ENCODE measurements around the gene PGC.

Gene PGC

DNA sequence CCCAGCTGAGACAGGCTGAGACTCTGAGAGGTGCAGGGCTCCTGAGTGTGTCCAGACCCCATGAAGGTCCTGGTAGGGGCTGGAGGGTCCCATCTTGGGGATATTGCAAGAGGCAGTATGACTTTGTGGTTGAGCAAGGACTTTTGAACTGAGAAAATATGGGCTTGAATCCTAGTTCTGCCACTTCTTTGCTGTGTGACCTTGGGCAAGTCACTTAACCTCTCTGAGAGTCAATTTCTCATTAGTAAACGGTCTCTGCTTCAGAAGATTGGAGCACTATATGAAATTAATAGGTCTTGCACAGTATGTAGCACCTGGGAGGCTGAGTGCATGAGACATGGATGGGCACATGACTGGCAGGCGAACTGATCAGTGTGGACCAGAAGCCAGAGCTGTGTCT is 54.5 kb downstream of the PGC start:
- FAIRE-seq = no peak
- no peak for DNase-seq (ENCODE audit: insufficient read length, low spot score)
- TF ChIP-seq, protein P1, sequence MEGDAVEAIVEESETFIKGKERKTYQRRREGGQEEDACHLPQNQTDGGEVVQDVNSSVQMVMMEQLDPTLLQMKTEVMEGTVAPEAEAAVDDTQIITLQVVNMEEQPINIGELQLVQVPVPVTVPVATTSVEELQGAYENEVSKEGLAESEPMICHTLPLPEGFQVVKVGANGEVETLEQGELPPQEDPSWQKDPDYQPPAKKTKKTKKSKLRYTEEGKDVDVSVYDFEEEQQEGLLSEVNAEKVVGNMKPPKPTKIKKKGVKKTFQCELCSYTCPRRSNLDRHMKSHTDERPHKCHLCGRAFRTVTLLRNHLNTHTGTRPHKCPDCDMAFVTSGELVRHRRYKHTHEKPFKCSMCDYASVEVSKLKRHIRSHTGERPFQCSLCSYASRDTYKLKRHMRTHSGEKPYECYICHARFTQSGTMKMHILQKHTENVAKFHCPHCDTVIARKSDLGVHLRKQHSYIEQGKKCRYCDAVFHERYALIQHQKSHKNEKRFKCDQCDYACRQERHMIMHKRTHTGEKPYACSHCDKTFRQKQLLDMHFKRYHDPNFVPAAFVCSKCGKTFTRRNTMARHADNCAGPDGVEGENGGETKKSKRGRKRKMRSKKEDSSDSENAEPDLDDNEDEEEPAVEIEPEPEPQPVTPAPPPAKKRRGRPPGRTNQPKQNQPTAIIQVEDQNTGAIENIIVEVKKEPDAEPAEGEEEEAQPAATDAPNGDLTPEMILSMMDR (IDR thresholded peaks at IDR 0.05; ENCODE audit: insufficient read depth, missing control alignments) = no peak

DNA sequence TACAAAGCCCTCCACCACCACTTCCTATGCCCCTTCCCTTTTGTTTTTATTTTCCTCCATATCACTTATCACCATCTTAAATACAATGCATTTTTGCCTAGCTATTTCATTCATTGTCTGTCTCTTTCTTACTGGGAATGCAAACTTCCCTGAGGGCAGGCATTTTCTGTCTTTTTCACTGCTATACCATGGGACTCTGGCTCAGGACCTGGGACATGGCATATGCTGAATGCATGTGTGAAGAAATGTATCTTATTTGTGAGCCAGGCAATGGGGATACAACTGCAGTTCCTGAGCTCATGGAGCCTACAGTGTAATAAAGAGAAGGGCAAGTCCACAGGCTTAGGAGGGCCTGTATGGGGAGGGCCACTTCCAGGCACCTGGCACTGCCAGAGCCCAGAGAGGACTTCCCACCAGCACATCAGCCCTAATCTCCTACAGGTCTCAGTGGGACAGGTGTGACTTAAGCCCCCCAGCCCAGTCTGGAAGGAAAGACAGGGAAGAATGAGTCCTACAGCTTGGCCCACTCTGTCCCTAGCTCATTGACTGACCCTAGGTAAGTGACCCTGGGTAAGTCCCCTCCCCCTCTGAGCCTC is 55.0 kb downstream of the PGC start:
- FAIRE-seq (no peak), DNase-seq (ENCODE audit: insufficient read length, low spot score) (no peak)

GRCh38 chr6:41691426-41692079 is 55.6 kb downstream of the PGC start:
- DNase-seq (ENCODE audit: insufficient read length, low spot score) = no peak
- FAIRE-seq = no peak
- TF ChIP-seq, protein P1 (IDR thresholded peaks at IDR 0.05; ENCODE audit: insufficient read depth, missing control alignments) = no peak

More for the DNA sequence above, 55.0 kb downstream of the PGC start:
- TF ChIP-seq, protein P1 (IDR thresholded peaks at IDR 0.05; ENCODE audit: insufficient read depth, missing control alignments) = no peak

- FAIRE-seq (no peak), DNase-seq (ENCODE audit: insufficient read length, low spot score) (no peak)
- TF ChIP-seq, protein P1 (IDR thresholded peaks at IDR 0.05; ENCODE audit: insufficient read depth, missing control alignments) = no peak
Observed at GRCh38 chr6:41690541-41691330, 56.5 kb downstream of the PGC start.

- DNase-seq (ENCODE audit: insufficient read length, low spot score) (no peak), FAIRE-seq (no peak)
- TF ChIP-seq, protein P1 (IDR thresholded peaks at IDR 0.05; ENCODE audit: insufficient read depth, missing control alignments) = no peak
Observed at GRCh38 chr6:41689171-41690008, 57.8 kb downstream of the PGC start.

DNA sequence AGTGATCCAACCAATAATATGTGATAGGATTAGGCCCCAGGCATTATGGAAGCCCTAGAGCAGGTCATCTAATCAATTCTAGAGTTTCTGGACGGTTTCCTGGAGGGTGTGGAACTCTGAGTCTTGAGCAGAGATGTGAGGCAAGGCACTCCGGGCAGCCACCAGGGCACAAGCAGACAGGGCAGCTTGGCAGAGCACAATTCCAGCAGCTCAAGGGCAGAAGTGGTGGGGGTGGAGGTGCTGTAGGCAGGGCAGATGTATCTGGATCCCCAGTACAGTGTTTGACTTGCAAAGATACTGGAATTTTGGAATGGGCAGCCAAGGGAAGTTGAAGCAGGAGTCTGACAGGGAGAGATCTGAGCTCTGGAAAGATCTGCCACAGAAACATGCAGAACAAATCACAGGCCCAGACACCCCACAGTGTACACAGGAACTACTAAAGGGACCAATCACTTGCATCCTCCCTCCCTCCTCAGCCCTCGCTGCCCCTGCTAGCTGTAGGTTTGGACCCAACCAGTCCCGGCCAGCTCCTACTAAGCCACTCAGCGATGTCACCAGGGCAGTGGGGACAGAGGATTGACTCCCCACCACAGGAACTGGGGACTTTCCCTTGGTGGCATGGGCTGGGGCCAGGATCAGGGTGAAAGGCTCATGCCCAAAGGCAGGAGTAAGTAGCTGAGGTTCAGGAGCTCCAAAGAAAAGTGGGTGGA is 58.8 kb downstream of the PGC start:
- TF ChIP-seq, protein P1 (IDR thresholded peaks at IDR 0.05; ENCODE audit: insufficient read depth, missing control alignments) = no peak
- DNase-seq (ENCODE audit: insufficient read length, low spot score) = no peak
- FAIRE-seq = no peak
